T-helper 1 cell treated with Interleukin-12 subunit alpha and Interleukin-12 subunit beta and Interleukin-4 antibody, amounts not matched to agents 30 μg/mL and 1 μg/mL, for 36 hours (primary cell): ENCODE results near the gene SLC6A2.

Experiments used
- H3K27ac Mint-ChIP-seq: one replicate; pipeline ENCODE4 v1.8.0; 2021; ENCODE audit warnings: mild to moderate bottlenecking, mixed read lengths
- H3K27me3 Mint-ChIP-seq: one replicate; pipeline ENCODE4 v1.8.0; 2021; ENCODE audit warnings: low read depth, mixed read lengths
- H3K36me3 Mint-ChIP-seq: one replicate; pipeline ENCODE4 v1.8.0; 2021; ENCODE audit warnings: low read depth, mixed read lengths
- H3K4me1 Mint-ChIP-seq: one replicate; pipeline ENCODE4 v1.8.0; 2021; ENCODE audit warnings: low read depth, mixed read lengths
- H3K4me3 Mint-ChIP-seq: one replicate; pipeline ENCODE4 v1.8.0; 2021; ENCODE audit warnings: mild to moderate bottlenecking, moderate library complexity, mixed read lengths
- H3K9me3 Mint-ChIP-seq: one replicate; pipeline ENCODE4 v1.8.0; 2021; ENCODE audit warnings: mixed read lengths

Gene SLC6A2

DNA sequence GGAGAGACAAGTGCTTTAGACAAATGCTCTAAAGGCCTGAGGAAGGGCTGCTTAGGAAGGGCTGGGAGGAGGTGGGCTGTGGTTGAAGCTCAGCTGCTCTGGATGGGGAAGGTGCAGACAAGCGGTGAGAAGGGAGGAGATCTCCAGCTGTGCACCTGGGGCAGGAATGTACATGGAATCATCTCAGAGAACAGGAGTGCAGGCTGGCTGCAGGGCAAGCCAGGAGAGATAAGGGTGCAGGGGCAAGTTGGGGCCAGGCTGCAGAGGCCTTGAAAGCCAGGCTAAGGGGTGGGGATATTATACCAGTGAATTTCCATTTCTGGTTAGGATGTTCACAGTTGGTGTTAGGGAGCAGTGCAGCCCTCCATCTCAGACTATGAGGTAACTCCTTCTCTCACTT is 4.2 kb downstream of the SLC6A2 start:
- H3K36me3 Mint-ChIP-seq = no peaks in the 10 kb centered on the region
- no peak overlapping the region for H3K4me3 Mint-ChIP-seq
- H3K27me3 Mint-ChIP-seq = peaks cover 21% of the 10 kb centered on the region
- H3K4me1 Mint-ChIP-seq = no peaks in the 10 kb centered on the region
- no peak overlapping the region for H3K27ac Mint-ChIP-seq
- H3K9me3 Mint-ChIP-seq = no peaks in the 10 kb centered on the region

DNA sequence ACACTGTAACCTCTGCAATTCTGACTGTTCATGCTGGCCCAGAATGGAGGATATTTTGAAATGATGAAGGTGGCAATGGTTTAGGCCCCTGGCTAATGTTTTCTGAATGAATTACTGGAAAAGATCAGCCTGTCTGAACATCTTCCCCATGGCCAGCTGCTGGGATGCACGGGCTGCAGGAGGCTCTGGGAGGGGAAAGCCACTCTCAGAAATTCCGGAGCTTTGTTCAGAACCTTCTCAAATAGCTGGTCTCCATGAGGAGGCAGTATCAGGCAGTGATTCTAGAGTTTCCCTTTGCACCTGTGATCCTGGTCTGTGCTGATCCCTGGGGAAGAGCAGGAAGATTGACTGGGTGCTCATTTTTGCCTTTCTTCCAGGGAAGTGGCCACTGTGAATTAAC is 5.0 kb downstream of the SLC6A2 start:
- peaks cover 21% of the 10 kb centered on the region for H3K27me3 Mint-ChIP-seq
- no peaks in the 10 kb centered on the region for H3K4me1 Mint-ChIP-seq
- no peak overlapping the region for H3K27ac Mint-ChIP-seq
- H3K36me3 Mint-ChIP-seq = no peaks in the 10 kb centered on the region
- no peaks in the 10 kb centered on the region for H3K9me3 Mint-ChIP-seq
- H3K4me3 Mint-ChIP-seq = no peak overlapping the region

DNA sequence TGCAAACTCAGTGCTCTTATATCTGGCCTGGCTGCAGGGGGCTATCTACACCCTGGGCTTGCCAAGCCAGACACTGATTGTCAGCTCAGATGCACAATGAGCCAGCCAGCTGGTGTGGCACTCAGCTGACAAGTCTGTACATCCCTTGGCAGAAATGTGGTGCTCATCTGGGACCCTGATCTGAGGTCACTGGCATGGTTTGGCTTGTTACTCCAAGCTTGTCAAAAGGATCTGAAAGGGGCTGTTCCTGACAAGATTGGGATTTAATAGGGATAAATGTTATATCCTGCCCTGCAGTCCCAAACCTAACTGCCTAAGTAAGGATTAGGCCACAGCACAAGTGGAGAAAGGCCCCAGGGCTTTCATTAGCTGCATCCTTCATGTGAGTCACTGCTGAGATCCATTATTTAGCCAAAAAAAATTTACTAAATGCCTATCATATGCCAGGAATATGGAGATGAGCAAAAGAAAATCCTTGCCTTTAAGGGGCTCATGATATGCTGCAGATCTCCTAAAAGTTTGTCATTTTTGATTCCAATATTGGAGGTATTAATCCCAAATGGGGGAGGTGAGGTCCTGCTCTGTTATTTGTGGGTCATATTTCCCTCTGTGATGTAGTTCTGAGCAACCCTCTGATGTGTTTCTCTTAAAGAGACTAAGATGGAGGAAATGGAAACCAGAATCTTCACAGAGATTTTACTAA is 6.3 kb downstream of the SLC6A2 start:
- Mint-ChIP-seq H3K9me3 (no peaks in the 10 kb centered on the region), H3K27me3 (peaks cover 17% of the 10 kb centered on the region), H3K36me3 (no peaks in the 10 kb centered on the region), H3K27ac (no peak overlapping the region), H3K4me3 (no peak overlapping the region), H3K4me1 (no peaks in the 10 kb centered on the region)

DNA sequence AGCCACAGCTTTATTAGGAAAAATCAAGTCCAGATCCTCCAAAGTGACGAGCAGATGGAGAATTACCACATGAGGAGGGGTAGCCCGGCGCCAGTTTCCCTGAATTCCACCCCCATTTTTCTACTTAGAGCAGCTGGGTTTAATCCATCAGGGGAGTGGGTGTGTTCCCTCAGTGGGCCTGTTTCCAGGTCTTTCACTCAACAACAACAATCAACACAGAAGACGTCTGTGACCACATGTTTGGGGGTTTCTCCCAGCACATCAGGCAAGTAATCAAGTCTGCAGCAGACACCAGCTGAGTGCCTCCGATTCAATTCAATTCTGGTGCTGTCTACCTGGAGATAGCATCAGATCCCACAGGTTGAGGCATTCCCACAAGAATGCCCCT is 6.8 kb downstream of the SLC6A2 start:
- no peaks in the 10 kb centered on the region for H3K9me3 Mint-ChIP-seq
- H3K27ac Mint-ChIP-seq = no peak overlapping the region
- no peaks in the 10 kb centered on the region for H3K36me3 Mint-ChIP-seq
- no peak overlapping the region for H3K4me3 Mint-ChIP-seq
- peaks cover 15% of the 10 kb centered on the region for H3K27me3 Mint-ChIP-seq
- H3K4me1 Mint-ChIP-seq = no peaks in the 10 kb centered on the region

DNA sequence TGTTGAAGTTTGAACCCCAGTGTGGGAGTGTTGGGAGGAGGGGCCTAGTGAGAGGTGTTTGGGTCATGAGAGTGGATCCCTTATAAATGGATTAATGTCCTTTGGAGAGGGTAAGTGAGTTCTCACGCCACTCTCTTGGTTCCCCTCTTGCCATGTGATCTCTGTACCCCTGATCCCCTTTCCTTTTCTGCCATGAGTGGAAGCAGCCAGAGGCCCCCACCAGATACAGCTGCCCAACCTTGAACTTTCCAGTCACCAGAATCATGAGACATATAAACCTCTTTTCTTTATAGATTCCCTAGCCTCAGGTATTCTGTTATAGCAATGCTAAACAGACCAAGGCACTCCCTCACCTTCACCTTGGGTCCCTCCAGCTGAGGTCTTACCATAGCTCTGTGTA is 7.4 kb downstream of the SLC6A2 start:
- no peak overlapping the region for H3K4me3 Mint-ChIP-seq
- H3K9me3 Mint-ChIP-seq = no peaks in the 10 kb centered on the region
- peaks cover 10% of the 10 kb centered on the region for H3K27me3 Mint-ChIP-seq
- H3K27ac Mint-ChIP-seq = no peak overlapping the region
- no peaks in the 10 kb centered on the region for H3K4me1 Mint-ChIP-seq
- H3K36me3 Mint-ChIP-seq = no peaks in the 10 kb centered on the region

DNA sequence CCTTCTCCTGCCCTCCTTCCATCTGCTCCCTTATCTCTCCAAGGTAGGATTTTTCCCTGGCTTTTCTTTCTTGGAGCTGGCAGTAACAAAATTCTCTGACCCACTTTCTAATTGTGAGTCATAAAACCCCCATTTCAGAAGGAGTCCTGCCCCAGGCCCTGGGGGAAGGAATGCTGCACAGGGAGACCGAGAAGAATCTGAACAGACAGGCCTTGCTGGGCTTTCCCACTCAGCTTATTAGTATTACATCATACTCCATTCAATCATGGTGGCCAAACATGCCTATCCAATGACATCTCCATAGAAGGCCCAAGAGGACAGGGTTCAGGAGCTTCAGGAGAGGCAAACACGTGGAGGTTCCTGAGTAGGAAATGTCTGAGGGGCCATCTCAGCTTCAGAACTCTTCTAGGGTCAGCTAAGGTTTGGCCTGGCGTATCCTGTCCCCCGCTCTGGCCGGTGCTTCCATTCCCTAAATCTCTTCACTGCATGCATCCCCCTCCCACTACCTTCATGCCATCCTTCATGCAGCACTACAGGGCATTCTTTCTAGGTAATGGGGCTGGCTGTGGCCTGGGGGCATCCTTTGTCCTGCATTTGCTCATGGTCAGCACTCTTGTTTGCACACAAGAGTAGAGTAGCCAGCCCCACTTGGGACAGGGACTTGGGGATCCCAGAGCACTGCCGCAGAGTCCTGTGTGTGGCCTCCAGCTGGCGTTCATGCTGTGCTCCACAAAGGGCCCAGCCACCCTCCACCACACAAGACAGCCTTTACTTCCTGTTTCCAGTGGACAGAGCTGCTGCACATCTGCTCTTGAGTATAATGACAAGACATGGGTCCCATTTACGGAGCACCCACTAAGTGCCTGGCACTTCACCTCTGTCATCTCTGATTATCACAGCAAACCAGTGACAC is 8.2 kb downstream of the SLC6A2 start:
- H3K9me3 Mint-ChIP-seq = no peaks in the 10 kb centered on the region
- H3K4me1 Mint-ChIP-seq = no peaks in the 10 kb centered on the region
- peaks cover 2% of the 10 kb centered on the region for H3K27me3 Mint-ChIP-seq
- no peaks in the 10 kb centered on the region for H3K36me3 Mint-ChIP-seq
- no peak overlapping the region for H3K27ac Mint-ChIP-seq
- H3K4me3 Mint-ChIP-seq = no peak overlapping the region

DNA sequence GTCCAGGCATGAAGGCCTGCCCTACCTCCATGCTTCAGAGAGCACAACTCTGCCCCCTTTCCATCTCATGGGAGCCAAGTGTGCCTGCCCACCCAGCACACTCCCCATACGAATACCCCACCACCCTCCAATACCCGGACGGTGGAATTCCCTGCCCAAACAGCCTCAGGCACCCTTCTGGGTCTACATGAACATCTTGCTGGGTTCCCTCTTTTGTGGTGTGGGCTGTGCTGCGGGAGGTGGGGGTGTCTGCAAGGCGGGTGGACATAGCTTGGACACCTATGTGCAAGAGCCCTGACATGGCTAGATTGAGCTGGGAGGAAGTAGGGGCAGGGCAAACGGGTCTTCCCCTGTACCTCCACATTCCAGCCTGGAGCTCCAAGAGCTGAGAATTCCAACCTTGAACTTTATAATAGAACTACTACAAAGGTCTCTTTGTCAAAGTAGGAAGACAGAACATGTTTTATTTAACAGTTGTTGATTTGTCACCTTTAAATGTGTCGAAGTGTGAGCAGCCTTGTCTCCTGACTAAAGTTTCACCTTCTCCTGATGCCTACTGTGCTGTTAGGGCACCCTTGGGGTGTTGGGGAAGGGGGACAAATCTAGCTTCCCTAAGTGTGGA is 9.1 kb downstream of the SLC6A2 start:
- H3K27me3 Mint-ChIP-seq = no peaks in the 10 kb centered on the region
- no peaks in the 10 kb centered on the region for H3K36me3 Mint-ChIP-seq
- no peaks in the 10 kb centered on the region for H3K9me3 Mint-ChIP-seq
- no peaks in the 10 kb centered on the region for H3K4me1 Mint-ChIP-seq
- H3K4me3 Mint-ChIP-seq = no peak overlapping the region
- no peak overlapping the region for H3K27ac Mint-ChIP-seq

DNA sequence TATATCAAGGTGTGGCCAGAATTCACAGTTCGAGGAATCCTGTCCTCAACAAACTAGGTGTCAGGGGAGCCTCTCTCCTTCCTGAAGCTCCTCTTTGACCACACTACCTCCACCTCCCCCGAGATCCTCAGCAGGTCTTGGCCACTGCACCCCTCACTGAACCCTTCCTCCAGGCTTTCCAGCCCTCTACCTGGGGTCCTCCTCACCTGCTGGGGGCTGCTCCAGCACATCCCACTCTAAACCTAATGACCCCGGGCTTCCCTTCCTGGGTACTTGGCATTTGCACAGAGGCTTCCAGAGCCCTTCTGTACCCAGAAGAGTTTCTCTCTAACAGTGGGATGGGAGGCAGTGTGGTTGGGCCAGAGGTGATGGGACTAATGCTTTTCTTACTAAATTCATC is 9.7 kb downstream of the SLC6A2 start:
- Mint-ChIP-seq H3K4me1 (no peaks in the 10 kb centered on the region), H3K4me3 (no peak overlapping the region), H3K36me3 (no peaks in the 10 kb centered on the region), H3K27me3 (no peaks in the 10 kb centered on the region), H3K27ac (no peak overlapping the region), H3K9me3 (no peaks in the 10 kb centered on the region)

DNA sequence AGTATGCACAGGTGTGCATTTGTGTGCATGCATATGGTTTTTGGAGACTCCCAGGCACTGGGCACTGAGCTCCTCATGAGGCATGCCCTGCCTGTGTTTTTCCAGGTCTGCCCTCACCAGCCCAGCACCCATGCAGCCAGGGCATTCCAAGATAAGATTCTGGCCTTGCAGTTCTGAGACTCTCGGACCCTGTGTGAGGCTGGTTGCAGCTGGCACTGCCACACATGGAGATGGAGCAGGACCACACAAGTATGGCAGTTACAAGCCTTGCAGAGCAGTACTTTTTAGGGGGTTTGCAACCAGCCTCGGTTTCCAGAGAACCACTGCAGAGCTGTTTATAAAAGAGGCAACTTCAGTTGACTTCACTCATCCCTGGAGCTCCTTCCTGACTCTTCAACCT is 10.2 kb downstream of the SLC6A2 start:
- Mint-ChIP-seq H3K36me3 (no peaks in the 10 kb centered on the region), H3K27me3 (no peaks in the 10 kb centered on the region), H3K4me3 (no peak overlapping the region), H3K27ac (no peak overlapping the region), H3K4me1 (no peaks in the 10 kb centered on the region), H3K9me3 (no peaks in the 10 kb centered on the region)

DNA sequence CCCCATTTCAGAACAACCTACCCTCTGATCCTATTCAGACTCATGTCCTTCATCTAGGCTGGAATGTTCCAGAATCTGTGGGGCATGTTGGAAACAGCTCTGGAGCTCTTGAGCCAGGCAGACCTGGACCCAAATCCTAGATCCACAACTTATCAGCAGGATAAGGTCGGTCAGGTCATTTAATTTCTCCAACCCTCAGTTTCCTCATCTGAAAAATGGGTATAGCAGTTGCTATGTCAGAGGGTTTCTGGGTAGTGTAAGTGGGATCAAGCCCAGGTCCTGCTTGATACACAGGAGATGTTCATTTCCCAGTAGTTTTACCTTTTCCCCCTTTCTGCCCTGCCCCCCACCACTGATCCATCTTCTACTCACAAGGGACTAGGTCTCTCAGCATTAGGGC is 12.0 kb downstream of the SLC6A2 start:
- H3K27ac Mint-ChIP-seq = no peak overlapping the region
- no peaks in the 10 kb centered on the region for H3K4me1 Mint-ChIP-seq
- no peaks in the 10 kb centered on the region for H3K36me3 Mint-ChIP-seq
- no peaks in the 10 kb centered on the region for H3K9me3 Mint-ChIP-seq
- H3K27me3 Mint-ChIP-seq = no peaks in the 10 kb centered on the region
- H3K4me3 Mint-ChIP-seq = no peak overlapping the region

DNA sequence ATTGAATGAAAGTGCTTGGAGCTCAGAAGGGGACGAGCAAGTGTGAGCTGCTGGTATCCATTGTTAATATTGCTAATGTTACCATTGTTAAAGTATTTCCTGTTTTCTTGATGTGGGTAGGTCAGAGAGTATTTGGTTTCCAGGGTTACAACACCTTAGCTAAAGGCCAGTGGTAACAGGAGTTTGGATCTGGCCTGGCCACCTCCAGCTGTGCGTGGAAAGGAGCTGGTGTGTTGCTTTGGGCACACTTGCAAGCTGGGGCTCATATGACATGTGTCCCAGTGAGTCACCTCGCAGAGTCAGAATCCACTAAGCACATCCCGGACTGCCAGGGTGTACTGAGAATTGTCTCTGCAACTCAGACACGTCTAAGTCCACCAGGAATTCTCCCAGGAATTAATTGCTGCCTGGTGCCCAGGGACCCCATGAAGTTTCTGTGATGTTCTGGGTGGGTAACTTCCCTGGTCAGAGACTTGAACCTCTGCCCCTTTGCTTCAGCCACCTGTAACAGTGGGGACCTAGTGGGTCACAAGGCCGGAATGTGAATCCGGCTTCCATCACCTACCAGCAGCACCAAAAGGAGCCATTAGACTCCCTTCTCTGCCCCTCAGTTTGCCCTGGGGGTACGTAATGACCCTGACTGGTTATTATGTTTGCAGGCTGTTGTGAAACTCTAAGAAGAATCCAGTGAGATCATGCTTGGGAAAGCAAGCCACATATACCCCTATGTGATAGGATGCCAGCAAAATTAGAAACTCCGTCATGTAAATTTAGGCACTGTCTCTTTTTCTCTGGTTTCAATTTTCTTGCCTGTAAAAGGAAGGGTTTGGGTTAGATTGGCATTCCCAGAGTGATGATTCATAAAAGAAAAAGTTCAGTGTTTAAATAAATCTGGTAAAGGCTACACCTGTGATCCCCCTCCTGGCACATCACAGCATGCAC is 12.8 kb downstream of the SLC6A2 start:
- H3K4me3 Mint-ChIP-seq = no peak overlapping the region
- H3K36me3 Mint-ChIP-seq = no peaks in the 10 kb centered on the region
- H3K9me3 Mint-ChIP-seq = no peaks in the 10 kb centered on the region
- H3K4me1 Mint-ChIP-seq = no peaks in the 10 kb centered on the region
- no peak overlapping the region for H3K27ac Mint-ChIP-seq
- H3K27me3 Mint-ChIP-seq = no peaks in the 10 kb centered on the region

DNA sequence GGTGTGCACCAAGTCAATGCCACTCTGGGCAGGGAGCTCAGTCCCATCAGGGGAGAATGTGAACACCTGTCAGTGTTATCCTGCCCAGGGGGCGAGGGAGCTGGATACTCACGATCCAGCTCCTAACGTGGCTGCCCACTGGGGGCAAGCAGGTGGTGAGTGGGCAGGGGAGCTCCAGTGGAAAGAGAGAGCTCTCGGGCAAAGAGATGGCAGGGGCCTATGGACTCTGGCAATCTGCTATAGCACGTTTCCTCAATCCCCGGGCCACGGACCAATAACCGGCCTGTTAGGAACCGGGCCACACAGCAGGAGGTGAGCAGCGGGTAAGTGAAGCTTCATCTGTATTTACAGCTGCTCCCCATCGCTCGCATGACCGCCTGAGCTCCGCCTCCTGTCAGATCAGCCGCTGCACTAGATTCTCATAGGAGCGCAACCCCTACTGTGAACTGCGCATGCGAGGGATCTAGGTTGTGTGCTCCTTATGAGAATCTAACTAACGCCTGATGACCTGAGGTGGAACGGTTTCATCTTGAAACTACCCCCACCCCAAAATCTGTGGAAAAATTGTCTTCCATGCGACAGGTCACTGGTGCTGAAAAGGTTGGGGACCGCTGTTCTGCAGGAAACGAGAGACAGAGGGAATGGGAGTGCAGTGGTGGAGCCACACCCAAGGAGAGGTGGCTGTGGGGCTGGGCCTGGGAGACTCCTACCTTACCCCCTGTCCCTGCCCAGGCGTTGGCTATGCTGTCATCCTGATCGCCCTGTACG is 15.6 kb downstream of the SLC6A2 start:
- Mint-ChIP-seq H3K36me3 (no peaks in the 10 kb centered on the region), H3K4me3 (no peak overlapping the region), H3K27me3 (no peaks in the 10 kb centered on the region), H3K4me1 (no peaks in the 10 kb centered on the region), H3K27ac (no peak overlapping the region), H3K9me3 (no peaks in the 10 kb centered on the region)

DNA sequence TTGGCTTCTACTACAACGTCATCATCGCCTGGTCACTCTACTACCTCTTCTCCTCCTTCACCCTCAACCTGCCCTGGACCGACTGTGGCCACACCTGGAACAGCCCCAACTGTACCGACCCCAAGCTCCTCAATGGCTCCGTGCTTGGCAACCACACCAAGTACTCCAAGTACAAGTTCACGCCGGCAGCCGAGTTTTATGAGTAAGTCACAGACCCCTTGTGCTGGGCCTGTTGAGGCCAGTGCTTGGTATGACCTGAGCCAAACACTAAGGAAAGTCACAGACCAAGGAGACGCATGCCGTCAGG is 16.1 kb downstream of the SLC6A2 start:
- H3K9me3 Mint-ChIP-seq = no peaks in the 10 kb centered on the region
- no peaks in the 10 kb centered on the region for H3K36me3 Mint-ChIP-seq
- H3K27me3 Mint-ChIP-seq = no peaks in the 10 kb centered on the region
- H3K4me1 Mint-ChIP-seq = no peaks in the 10 kb centered on the region
- no peak overlapping the region for H3K27ac Mint-ChIP-seq
- no peak overlapping the region for H3K4me3 Mint-ChIP-seq

DNA sequence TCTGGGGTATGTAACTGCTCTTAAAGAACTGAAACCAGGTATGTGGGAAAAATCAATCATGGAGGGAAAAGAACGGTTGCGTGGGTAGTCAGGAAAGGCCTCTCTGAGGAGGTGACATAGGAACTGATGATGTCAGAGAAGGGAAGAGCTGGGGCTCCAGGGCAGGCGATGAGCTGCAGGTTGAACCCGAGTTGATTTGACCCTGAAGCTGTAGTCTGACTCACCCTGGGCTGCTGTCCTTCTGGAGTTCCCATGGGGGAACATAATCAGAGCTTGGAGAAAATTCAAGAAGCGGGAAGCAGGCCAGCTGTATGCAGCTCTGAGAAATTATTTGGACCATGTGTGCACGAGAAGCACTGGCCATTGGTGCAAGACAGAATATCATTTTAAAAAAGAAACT is 16.7 kb downstream of the SLC6A2 start:
- Mint-ChIP-seq H3K27me3 (no peaks in the 10 kb centered on the region), H3K4me1 (no peaks in the 10 kb centered on the region), H3K4me3 (no peak overlapping the region), H3K27ac (no peak overlapping the region), H3K9me3 (no peaks in the 10 kb centered on the region), H3K36me3 (no peaks in the 10 kb centered on the region)
